Measurements from ENCODE around the gene EPC1.

The EPC1 gene

DNA sequence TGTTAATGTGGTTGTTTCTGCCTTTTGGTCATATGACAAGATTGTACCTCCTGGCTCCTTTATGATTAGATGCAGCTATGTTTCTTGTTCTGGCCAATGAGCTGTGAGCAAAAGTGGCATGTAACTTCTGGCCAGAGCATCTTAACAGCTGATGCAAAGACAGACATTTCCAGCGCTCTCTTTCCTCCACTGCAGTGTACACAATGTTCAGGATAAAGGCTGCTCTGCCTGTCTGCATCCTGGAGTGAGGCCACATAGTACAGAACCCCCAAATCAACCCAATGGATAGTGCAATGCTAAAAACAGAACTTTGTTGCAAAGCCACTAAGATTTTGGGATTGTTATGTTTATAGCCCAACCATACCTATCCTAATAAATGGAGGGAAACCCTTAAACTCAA is 17.9 kb downstream of the EPC1 start:
- Histone ChIP-seq H3K9me3 (ENCODE audit: control extremely low read depth in 1 of 5, control insufficient read depth in 4 of 5, insufficient read depth in 2 of 5, low read depth in 1 of 5, low read length in 4 of 5) (no peaks in the 10 kb centered on the region), H3K36me3 (ENCODE audit: control insufficient read depth in 4 of 4, insufficient read depth in 4 of 4, low read length in 3 of 4) (peaks cover 0 to 17% (median 5%) of the 10 kb centered on the region in 4 experiments), H3K4me3 (ENCODE audit: control insufficient read depth in 1 of 7, extremely low read depth in 1 of 7, insufficient read depth in 4 of 7, low read depth in 2 of 7, low read length in 6 of 7) (no peak overlapping the region), H3K27me3 (replicated peaks in 2 of 5; ENCODE audit: control insufficient read depth in 4 of 5, insufficient read depth in 5 of 5, low read length in 4 of 5) (no peaks in the 10 kb centered on the region), H3K4me1 (ENCODE audit: control extremely low read depth in 1 of 4, control insufficient read depth in 4 of 4, insufficient read depth in 4 of 4, low read length in 3 of 4) (peaks cover 2 to 41% (median 10%) of the 10 kb centered on the region in 4 experiments), H3K27ac (ENCODE audit: insufficient read depth in 1 of 2, low read depth in 1 of 2, low read length in 2 of 2, poor library complexity in 1 of 2, severe bottlenecking in 2 of 2) (no peak overlapping the region)
- 100% methylated on average over 1 of the region's 1 CpG for WGBS (ENCODE audit: insufficient coverage)
- ChIA-PET CTCF (interaction anchor here (0.6 to 3.2 kb wide), 10 partner anchors 9 to 121 kb away, joined by 3 to 20 read pairs (median 4); no protein-coding TSS in a partner anchor), POLR2A (no interaction called here)
- DNase-seq = no peak

GRCh38 chr10:32328499-32328898 is 18.5 kb downstream of the EPC1 start:
- WGBS (ENCODE audit: insufficient coverage) = 100% methylated on average over 2 of the region's 3 CpGs
- Histone ChIP-seq H3K4me3 (ENCODE audit: control insufficient read depth in 1 of 7, extremely low read depth in 1 of 7, insufficient read depth in 4 of 7, low read depth in 2 of 7, low read length in 6 of 7) (no peak overlapping the region), H3K27me3 (replicated peaks in 2 of 5; ENCODE audit: control insufficient read depth in 4 of 5, insufficient read depth in 5 of 5, low read length in 4 of 5) (no peaks in the 10 kb centered on the region), H3K9me3 (ENCODE audit: control extremely low read depth in 1 of 5, control insufficient read depth in 4 of 5, insufficient read depth in 2 of 5, low read depth in 1 of 5, low read length in 4 of 5) (no peaks in the 10 kb centered on the region), H3K36me3 (ENCODE audit: control insufficient read depth in 4 of 4, insufficient read depth in 4 of 4, low read length in 3 of 4) (peaks cover 0 to 12% (median 5%) of the 10 kb centered on the region in 4 experiments), H3K4me1 (ENCODE audit: control extremely low read depth in 1 of 4, control insufficient read depth in 4 of 4, insufficient read depth in 4 of 4, low read length in 3 of 4) (peaks cover 2 to 44% (median 12%) of the 10 kb centered on the region in 4 experiments), H3K27ac (ENCODE audit: insufficient read depth in 1 of 2, low read depth in 1 of 2, low read length in 2 of 2, poor library complexity in 1 of 2, severe bottlenecking in 2 of 2) (no peak overlapping the region)
- POLR2A ChIA-PET = no interaction called here
- DNase-seq = peak in 1 of 3 donors; percentile 21
- CTCF ChIA-PET = interaction anchor here (0.6 to 3.2 kb wide), 7 partner anchors 10 to 157 kb away, joined by 3 to 20 read pairs (median 4); no protein-coding TSS in a partner anchor

DNA sequence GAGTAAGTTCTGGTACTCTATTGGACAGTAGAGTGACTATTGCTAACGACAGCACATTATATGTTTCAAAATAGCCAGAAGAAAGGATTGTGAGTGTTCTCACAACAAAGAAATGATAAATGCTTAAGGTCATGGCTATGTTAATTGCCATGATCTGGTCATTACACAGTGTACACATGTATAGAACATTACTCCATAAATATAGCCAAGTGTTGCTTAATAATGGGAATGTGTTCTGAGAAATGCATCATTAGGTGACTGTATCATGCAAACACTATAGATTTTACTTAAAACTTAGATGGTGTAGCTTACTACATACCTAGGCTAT is 19.6 kb downstream of the EPC1 start:
- H3K9me3 ChIP-seq (ENCODE audit: control extremely low read depth in 1 of 5, control insufficient read depth in 4 of 5, insufficient read depth in 2 of 5, low read depth in 1 of 5, low read length in 4 of 5) = no peaks in the 10 kb centered on the region
- POLR2A ChIA-PET = interaction anchor here (0.5 kb wide), 1 partner anchor 10 kb away, joined by 4 read pairs; no protein-coding TSS in a partner anchor
- WGBS (ENCODE audit: insufficient coverage) = no CpG with 5 or more reads among the region's 1 CpG
- H3K4me3 ChIP-seq (ENCODE audit: control insufficient read depth in 1 of 7, extremely low read depth in 1 of 7, insufficient read depth in 4 of 7, low read depth in 2 of 7, low read length in 6 of 7) = no peak overlapping the region
- CTCF ChIA-PET = interaction anchor here (3.2 kb wide), 1 partner anchor 18 kb away, joined by 20 read pairs; no protein-coding TSS in a partner anchor
- H3K27me3 ChIP-seq (replicated peaks in 2 of 5; ENCODE audit: control insufficient read depth in 4 of 5, insufficient read depth in 5 of 5, low read length in 4 of 5) = no peaks in the 10 kb centered on the region
- H3K27ac ChIP-seq (ENCODE audit: insufficient read depth in 1 of 2, low read depth in 1 of 2, low read length in 2 of 2, poor library complexity in 1 of 2, severe bottlenecking in 2 of 2) = no peak overlapping the region
- H3K4me1 ChIP-seq (ENCODE audit: control extremely low read depth in 1 of 4, control insufficient read depth in 4 of 4, insufficient read depth in 4 of 4, low read length in 3 of 4) = peaks cover 2 to 47% (median 11%) of the 10 kb centered on the region in 4 experiments
- DNase-seq = no peak
- peaks cover 0 to 11% (median 4%) of the 10 kb centered on the region in 4 experiments for H3K36me3 ChIP-seq (ENCODE audit: control insufficient read depth in 4 of 4, insufficient read depth in 4 of 4, low read length in 3 of 4)

DNA sequence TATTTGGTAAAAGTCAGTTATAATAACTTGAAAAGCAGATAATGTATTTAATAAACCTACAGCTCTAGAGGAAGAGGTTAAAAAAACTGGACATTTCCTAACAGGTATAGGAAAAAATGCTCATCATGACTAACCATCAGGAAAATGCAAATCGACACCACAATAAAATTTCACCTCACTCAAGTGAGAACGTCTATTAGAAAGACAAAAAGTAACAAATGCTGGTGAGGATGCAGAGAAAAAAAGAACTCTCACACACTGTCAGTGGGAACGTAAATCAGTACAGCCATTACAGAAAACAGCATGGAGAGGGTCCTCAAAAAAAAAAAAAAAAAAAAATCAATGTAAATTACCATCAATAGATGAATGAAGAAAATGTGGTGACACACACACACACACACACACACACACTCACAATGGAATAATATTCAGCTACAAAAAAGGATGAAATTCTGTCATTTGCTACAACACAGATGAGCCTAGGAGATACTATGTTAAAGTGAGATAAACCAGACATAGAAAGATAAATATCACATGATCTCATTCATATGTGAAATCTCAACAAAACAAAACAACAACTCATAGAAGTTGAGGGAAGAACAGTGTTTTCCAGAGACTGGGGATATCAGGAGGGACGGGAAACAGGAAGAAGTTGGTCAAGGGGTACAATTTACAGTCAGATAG is 20.1 kb downstream of the EPC1 start:
- DNase-seq = no peak
- H3K9me3 ChIP-seq (ENCODE audit: control extremely low read depth in 1 of 5, control insufficient read depth in 4 of 5, insufficient read depth in 2 of 5, low read depth in 1 of 5, low read length in 4 of 5) = no peaks in the 10 kb centered on the region
- CTCF ChIA-PET = no interaction called here
- no peak overlapping the region for H3K4me3 ChIP-seq (ENCODE audit: control insufficient read depth in 1 of 7, extremely low read depth in 1 of 7, insufficient read depth in 4 of 7, low read depth in 2 of 7, low read length in 6 of 7)
- no peak overlapping the region for H3K27ac ChIP-seq (ENCODE audit: insufficient read depth in 1 of 2, low read depth in 1 of 2, low read length in 2 of 2, poor library complexity in 1 of 2, severe bottlenecking in 2 of 2)
- peaks cover 2 to 43% (median 8%) of the 10 kb centered on the region in 4 experiments for H3K4me1 ChIP-seq (ENCODE audit: control extremely low read depth in 1 of 4, control insufficient read depth in 4 of 4, insufficient read depth in 4 of 4, low read length in 3 of 4)
- POLR2A ChIA-PET = interaction anchor here (0.5 kb wide), 1 partner anchor 10 kb away, joined by 4 read pairs; no protein-coding TSS in a partner anchor
- no peaks in the 10 kb centered on the region for H3K27me3 ChIP-seq (replicated peaks in 2 of 5; ENCODE audit: control insufficient read depth in 4 of 5, insufficient read depth in 5 of 5, low read length in 4 of 5)
- peaks cover 2 to 12% (median 4%) of the 10 kb centered on the region in 4 experiments for H3K36me3 ChIP-seq (ENCODE audit: control insufficient read depth in 4 of 4, insufficient read depth in 4 of 4, low read length in 3 of 4)
- WGBS (ENCODE audit: insufficient coverage) = 100% methylated on average over 1 of the region's 4 CpGs

DNA sequence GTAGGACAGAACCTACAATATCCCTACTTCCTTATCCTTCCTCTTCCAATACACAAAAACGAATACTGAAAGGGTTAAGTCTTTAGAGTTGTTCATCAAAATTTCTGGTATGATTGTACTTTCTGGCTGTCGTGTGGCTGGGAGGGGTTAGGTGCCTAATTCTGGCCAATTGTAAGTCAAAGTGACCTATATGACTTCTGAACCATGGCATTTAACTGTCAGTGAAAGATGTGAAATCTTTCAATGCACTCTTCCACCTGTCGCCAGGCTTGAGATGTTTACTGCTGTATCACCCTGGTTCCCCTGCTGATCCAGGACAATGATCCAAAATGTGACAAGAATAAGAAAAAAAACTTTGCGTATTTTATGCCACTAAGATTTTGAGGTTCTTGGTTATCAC is 20.8 kb downstream of the EPC1 start:
- Histone ChIP-seq H3K9me3 (ENCODE audit: control extremely low read depth in 1 of 5, control insufficient read depth in 4 of 5, insufficient read depth in 2 of 5, low read depth in 1 of 5, low read length in 4 of 5) (no peaks in the 10 kb centered on the region), H3K4me1 (ENCODE audit: control extremely low read depth in 1 of 4, control insufficient read depth in 4 of 4, insufficient read depth in 4 of 4, low read length in 3 of 4) (peaks cover 2 to 43% (median 8%) of the 10 kb centered on the region in 4 experiments), H3K36me3 (ENCODE audit: control insufficient read depth in 4 of 4, insufficient read depth in 4 of 4, low read length in 3 of 4) (peaks cover 2 to 14% (median 7%) of the 10 kb centered on the region in 4 experiments), H3K27ac (ENCODE audit: insufficient read depth in 1 of 2, low read depth in 1 of 2, low read length in 2 of 2, poor library complexity in 1 of 2, severe bottlenecking in 2 of 2) (no peak overlapping the region), H3K27me3 (replicated peaks in 2 of 5; ENCODE audit: control insufficient read depth in 4 of 5, insufficient read depth in 5 of 5, low read length in 4 of 5) (no peaks in the 10 kb centered on the region), H3K4me3 (ENCODE audit: control insufficient read depth in 1 of 7, extremely low read depth in 1 of 7, insufficient read depth in 4 of 7, low read depth in 2 of 7, low read length in 6 of 7) (no peak overlapping the region)
- no peak for DNase-seq
- ChIA-PET POLR2A (no interaction called here), CTCF (no interaction called here)
- 75% methylated on average over 2 of the region's 4 CpGs for WGBS (ENCODE audit: insufficient coverage)

GRCh38 chr10:32323051-32323450 is 23.9 kb downstream of the EPC1 start:
- DNase-seq = peak in 1 of 3 donors; percentile 23
- POLR2A ChIA-PET = no interaction called here
- H3K4me1 ChIP-seq (ENCODE audit: control extremely low read depth in 1 of 4, control insufficient read depth in 4 of 4, insufficient read depth in 4 of 4, low read length in 3 of 4) = peaks cover 4 to 33% (median 13%) of the 10 kb centered on the region in 4 experiments

DNA sequence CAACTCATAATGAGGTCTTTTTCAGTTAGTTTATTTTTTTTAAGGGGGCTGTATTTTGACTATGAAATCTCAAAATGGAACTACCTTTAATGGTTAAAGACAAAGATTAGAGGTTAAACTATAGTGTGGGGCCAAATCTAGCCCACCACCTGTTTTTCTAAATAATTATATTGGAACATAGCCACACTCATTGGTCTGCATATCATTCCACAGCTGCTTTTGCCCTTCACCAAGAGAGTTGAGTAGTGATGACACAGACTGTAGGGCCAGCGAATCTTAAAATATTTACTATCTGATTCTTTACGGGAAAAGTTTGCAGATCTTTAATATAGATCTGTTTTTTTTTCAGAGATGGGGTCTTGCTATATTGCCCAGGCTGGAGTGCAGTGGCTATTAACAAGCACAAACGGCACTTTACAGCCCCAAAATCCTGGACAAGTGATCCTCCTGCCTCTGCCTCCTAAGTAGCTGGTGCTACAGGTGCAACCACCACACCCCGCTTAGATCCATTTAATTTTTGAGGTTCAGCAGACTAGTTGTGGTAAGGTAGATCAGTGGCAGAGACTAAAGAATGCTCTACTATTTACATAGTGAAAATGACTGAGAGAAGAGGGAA is 25.8 kb downstream of the EPC1 start:
- no peaks in the 10 kb centered on the region for H3K9me3 ChIP-seq (ENCODE audit: control extremely low read depth in 1 of 5, control insufficient read depth in 4 of 5, insufficient read depth in 2 of 5, low read depth in 1 of 5, low read length in 4 of 5)
- POLR2A ChIA-PET = no interaction called here
- H3K4me3 ChIP-seq (ENCODE audit: control insufficient read depth in 1 of 7, extremely low read depth in 1 of 7, insufficient read depth in 4 of 7, low read depth in 2 of 7, low read length in 6 of 7) = no peak overlapping the region
- no peak overlapping the region for H3K27ac ChIP-seq (ENCODE audit: insufficient read depth in 1 of 2, low read depth in 1 of 2, low read length in 2 of 2, poor library complexity in 1 of 2, severe bottlenecking in 2 of 2)
- CTCF ChIA-PET = interaction anchor here (0.7 to 1.0 kb wide), 3 partner anchors 15 to 25 kb away, joined by 3 to 4 read pairs (median 3); no protein-coding TSS in a partner anchor
- no peaks in the 10 kb centered on the region for H3K27me3 ChIP-seq (replicated peaks in 2 of 5; ENCODE audit: control insufficient read depth in 4 of 5, insufficient read depth in 5 of 5, low read length in 4 of 5)
- peaks cover 2 to 9% (median 6%) of the 10 kb centered on the region in 4 experiments for H3K36me3 ChIP-seq (ENCODE audit: control insufficient read depth in 4 of 4, insufficient read depth in 4 of 4, low read length in 3 of 4)
- DNase-seq = no peak
- WGBS (ENCODE audit: insufficient coverage) = no CpG with 5 or more reads among the region's 4 CpGs
- peaks cover 7 to 28% (median 14%) of the 10 kb centered on the region in 4 experiments for H3K4me1 ChIP-seq (ENCODE audit: control extremely low read depth in 1 of 4, control insufficient read depth in 4 of 4, insufficient read depth in 4 of 4, low read length in 3 of 4)

More at GRCh38 chr10:32323051-32323450, 23.9 kb downstream of the EPC1 start:
- H3K27ac ChIP-seq (ENCODE audit: insufficient read depth in 1 of 2, low read depth in 1 of 2, low read length in 2 of 2, poor library complexity in 1 of 2, severe bottlenecking in 2 of 2) = no peak overlapping the region
- CTCF ChIA-PET = no interaction called here
- peaks cover 2 to 7% (median 6%) of the 10 kb centered on the region in 4 experiments for H3K36me3 ChIP-seq (ENCODE audit: control insufficient read depth in 4 of 4, insufficient read depth in 4 of 4, low read length in 3 of 4)
- H3K4me3 ChIP-seq (ENCODE audit: control insufficient read depth in 1 of 7, extremely low read depth in 1 of 7, insufficient read depth in 4 of 7, low read depth in 2 of 7, low read length in 6 of 7) = no peak overlapping the region
- H3K9me3 ChIP-seq (ENCODE audit: control extremely low read depth in 1 of 5, control insufficient read depth in 4 of 5, insufficient read depth in 2 of 5, low read depth in 1 of 5, low read length in 4 of 5) = no peaks in the 10 kb centered on the region
- no peaks in the 10 kb centered on the region for H3K27me3 ChIP-seq (replicated peaks in 2 of 5; ENCODE audit: control insufficient read depth in 4 of 5, insufficient read depth in 5 of 5, low read length in 4 of 5)
- WGBS (ENCODE audit: insufficient coverage) = no CpG with 5 or more reads among the region's 2 CpGs

All from common myeloid progenitor, CD34-positive (primary cell).